ENCODE data around the gene ARMH2.

The ARMH2 gene

GRCh38 chr6:24823185-24823584 is 24.5 kb upstream of the ARMH2 start:
- TF ChIP-seq ESRRG (CRISPR knock-in tag; IDR thresholded peaks at IDR 0.05) (no peak), TOX (CRISPR knock-in tag; IDR thresholded peaks at IDR 0.05; ENCODE audit: borderline replicate concordance) (no peak), ZC3H10 (CRISPR knock-in tag; IDR thresholded peaks at IDR 0.05) (no peak), ZFP3 (CRISPR knock-in tag; IDR thresholded peaks at IDR 0.05) (no peak), RARB (CRISPR knock-in tag; IDR thresholded peaks at IDR 0.05) (no peak), ZNF565 (CRISPR knock-in tag; conservative IDR thresholded peaks at IDR 0.05; ENCODE audit: low read depth) (no peak), ISL1 (CRISPR knock-in tag; IDR thresholded peaks at IDR 0.05) (no peak)
- ATAC-seq = no peak

GRCh38 chr6:24822696-24823095 is 24.0 kb upstream of the ARMH2 start:
- no peak for TF ChIP-seq ZFP30 (CRISPR knock-in tag; IDR thresholded peaks at IDR 0.05)
- TF ChIP-seq CREB5 (CRISPR knock-in tag; IDR thresholded peaks at IDR 0.05; ENCODE audit: low read depth) = no peak
- no peak for TF ChIP-seq TSHZ2 (CRISPR knock-in tag; IDR thresholded peaks at IDR 0.05)
- TF ChIP-seq TOX (CRISPR knock-in tag; IDR thresholded peaks at IDR 0.05; ENCODE audit: borderline replicate concordance) = no peak
- no peak for TF ChIP-seq CSDC2 (CRISPR knock-in tag; IDR thresholded peaks at IDR 0.05)
- TF ChIP-seq ZNF8 (CRISPR knock-in tag; IDR thresholded peaks at IDR 0.05) = no peak
- TF ChIP-seq POU6F1 (CRISPR knock-in tag; IDR thresholded peaks at IDR 0.05; ENCODE audit: borderline replicate concordance, low read depth) = no peak
- TF ChIP-seq ZFP3 (CRISPR knock-in tag; IDR thresholded peaks at IDR 0.05) = no peak
- TF ChIP-seq PPARA (CRISPR knock-in tag; IDR thresholded peaks at IDR 0.05; ENCODE audit: borderline replicate concordance) = no peak
- no peak for TF ChIP-seq ZNF70 (CRISPR knock-in tag; IDR thresholded peaks at IDR 0.05)
- no peak for TF ChIP-seq SNAI2 (CRISPR knock-in tag; IDR thresholded peaks at IDR 0.05)
- TF ChIP-seq ESRRG (CRISPR knock-in tag; IDR thresholded peaks at IDR 0.05) = no peak
- TF ChIP-seq TCF4 (CRISPR knock-in tag; IDR thresholded peaks at IDR 0.05; ENCODE audit: borderline replicate concordance) = no peak
- TF ChIP-seq GLIS3 (CRISPR knock-in tag; IDR thresholded peaks at IDR 0.05) = no peak
- TF ChIP-seq ZC3H10 (CRISPR knock-in tag; IDR thresholded peaks at IDR 0.05) = no peak
- TF ChIP-seq PATZ1 (CRISPR knock-in tag; IDR thresholded peaks at IDR 0.05; ENCODE audit: borderline replicate concordance) = no peak
- TF ChIP-seq ISL1 (CRISPR knock-in tag; IDR thresholded peaks at IDR 0.05) = no peak
- no peak for TF ChIP-seq ARNTL (CRISPR knock-in tag; IDR thresholded peaks at IDR 0.05; ENCODE audit: borderline replicate concordance, low read depth)
- TF ChIP-seq ZNF565 (CRISPR knock-in tag; conservative IDR thresholded peaks at IDR 0.05; ENCODE audit: low read depth) = no peak
- ATAC-seq = no peak

- TF ChIP-seq PPARA (CRISPR knock-in tag; IDR thresholded peaks at IDR 0.05; ENCODE audit: borderline replicate concordance) (no peak), BACH2 (CRISPR knock-in tag; IDR thresholded peaks at IDR 0.05; ENCODE audit: borderline replicate concordance) (no peak), ZC3H10 (CRISPR knock-in tag; IDR thresholded peaks at IDR 0.05) (no peak), ZFP30 (CRISPR knock-in tag; IDR thresholded peaks at IDR 0.05) (no peak), CSRNP3 (CRISPR knock-in tag; IDR thresholded peaks at IDR 0.05) (no peak)
- ATAC-seq = no peak
Measured at GRCh38 chr6:24821860-24822444, 23.2 kb upstream of the ARMH2 start.

All from SK-N-SH treated with all-trans-retinoic acid at 6 μM for 48 hours (cell line).